Neural cell (in vitro differentiated cells): ENCODE measurements around the gene CPD. TPM values are rescaled to one million over a fixed set of nuclear protein-coding genes. Genes with fewer than 3 reads are reported as not detected.

Experiments
- H2AFZ ChIP-seq: fragments of 200-600, 300-800 bp; sonication (generic), shearing (Covaris generic); 2 replicates; pipeline ENCODE4 v1.6.0; 2014; ENCODE audit warnings: low read depth, mild to moderate bottlenecking, antibody characterized with exemption, low read length, moderate library complexity
- H3F3A ChIP-seq: fragments of 200-600 bp; shearing (Covaris generic); 2 replicates; pipeline ENCODE4 v1.6.1; 2016; ENCODE audit warnings: mild to moderate bottlenecking, moderate library complexity, mixed read lengths, antibody characterized with exemption, low read length; ENCODE audit not compliant: insufficient read depth, poor library complexity, severe bottlenecking
- H3K27ac ChIP-seq: fragments of 200-600, 300-800 bp; sonication (generic), shearing (Covaris generic); 2 replicates; pipeline ENCODE4 v1.5.1; 2014; ENCODE audit warnings: mild to moderate bottlenecking, low read length, moderate library complexity
- H3K27me3 ChIP-seq: fragments of 300-800, 200-600 bp; sonication (generic), shearing (Covaris generic); 2 replicates; pipeline ENCODE4 v1.6.0; 2014; ENCODE audit warnings: mild to moderate bottlenecking, low read depth, low read length, moderate library complexity; ENCODE audit not compliant: insufficient read depth
- H3K36me3 ChIP-seq: fragments of 300-800, 200-600 bp; sonication (generic), shearing (Covaris generic); 2 replicates; pipeline ENCODE4 v1.5.1; 2014; ENCODE audit warnings: mild to moderate bottlenecking, antibody characterized with exemption, low read length, moderate library complexity; ENCODE audit not compliant: insufficient read depth
- H3K4me2 ChIP-seq: fragments of 300-800, 200-600 bp; sonication (generic), shearing (Covaris generic); 2 replicates; pipeline ENCODE4 v1.6.0; 2014; ENCODE audit warnings: mild to moderate bottlenecking, low read length
- H3K4me3 ChIP-seq: fragments of 300-800, 200-600 bp; sonication (generic), shearing (Covaris generic); 2 replicates; pipeline ENCODE4 v1.5.1; 2014; ENCODE audit warnings: mild to moderate bottlenecking, low read length, moderate library complexity
- H3K79me2 ChIP-seq: fragments of 200-600 bp; shearing (Covaris generic); replicated peaks from 2 replicates; pipeline ENCODE4 v1.6.0; 2014; ENCODE audit warnings: mild to moderate bottlenecking, low read length, moderate library complexity; ENCODE audit not compliant: insufficient read depth
- H3K9ac ChIP-seq: fragments of 300-800, 200-600 bp; sonication (generic), shearing (Covaris generic); 2 replicates; pipeline ENCODE4 v1.6.1; 2016; ENCODE audit warnings: mild to moderate bottlenecking, low read length, mixed read lengths
- H3K9me2 ChIP-seq: fragments of 200-600 bp; shearing (Covaris generic); 2 replicates; pipeline ENCODE4 v1.6.1; 2016; ENCODE audit warnings: mild to moderate bottlenecking, low read length, mixed read lengths; ENCODE audit not compliant: insufficient read depth
- H3K9me3 ChIP-seq: fragments of 200-600, 300-800 bp; sonication (generic), shearing (Covaris generic); 2 replicates; pipeline ENCODE4 v1.6.1; 2016; ENCODE audit warnings: mild to moderate bottlenecking, mixed run types, low read length, moderate library complexity, mixed read lengths
- H4K20me1 ChIP-seq: fragments of 200-600 bp; shearing (Covaris generic); 2 replicates; pipeline ENCODE4 v1.6.1; 2016; ENCODE audit warnings: mild to moderate bottlenecking, mixed run types; ENCODE audit not compliant: insufficient read depth
- EP300 ChIP-seq: fragments of 450-650 bp; conservative IDR thresholded peaks from 2 replicates; pipeline ENCODE4 v1.6.1; 2014; ENCODE audit warnings: antibody characterized with exemption, mild to moderate bottlenecking, moderate library complexity; ENCODE audit not compliant: poor library complexity, severe bottlenecking
- EZH2 ChIP-seq: fragments of 200-600, 300-800 bp; shearing (Covaris generic), sonication (generic); IDR thresholded peaks from 2 replicates; pipeline ENCODE4 v1.6.1; 2014; ENCODE audit warnings: antibody characterized with exemption, low read length, borderline replicate concordance, mild to moderate bottlenecking; ENCODE audit not compliant: insufficient read depth, poor library complexity, severe bottlenecking
- MXI1 ChIP-seq: fragments of 450-650 bp; conservative IDR thresholded peaks from 2 replicates; pipeline ENCODE4 v1.6.1; 2014; ENCODE audit warnings: antibody characterized with exemption, mild to moderate bottlenecking; ENCODE audit not compliant: poor library complexity, severe bottlenecking
- POLR2AphosphoS5 ChIP-seq: IDR thresholded peaks from 2 replicates; pipeline ENCODE4 v1.6.1; 2012
- RAD21 ChIP-seq: fragments of 450-650 bp; conservative IDR thresholded peaks from 2 replicates; pipeline ENCODE4 v1.6.1; 2014; ENCODE audit warnings: antibody characterized with exemption, mild to moderate bottlenecking, moderate library complexity
- SMC3 ChIP-seq: fragments of 450-650 bp; conservative IDR thresholded peaks from 2 replicates; pipeline ENCODE4 v1.6.1; 2014; ENCODE audit warnings: antibody characterized with exemption, mild to moderate bottlenecking, moderate library complexity; ENCODE audit not compliant: poor library complexity
- TAF1 ChIP-seq: IDR thresholded peaks from 2 replicates; pipeline ENCODE4 v1.6.1; 2012; ENCODE audit warnings: low read depth
- polyA plus RNA-seq: library from polyadenylated mRNA; depleted of rRNA; stranded (reverse); fragments of >200 nt; gene quantifications from 2 replicates; pipeline ENCODE4 v1.2.3, GENCODE V29; 2014
- TF ChIP-seq, protein P1 (sequence below): fragments of 450-650 bp; IDR thresholded peaks from 2 replicates; pipeline ENCODE4 v1.5.1; 2014; ENCODE audit warnings: antibody characterized with exemption, mild to moderate bottlenecking, moderate library complexity; ENCODE audit not compliant: poor library complexity, severe bottlenecking
- TF ChIP-seq, protein P2 (sequence below): IDR thresholded peaks from 2 replicates; pipeline ENCODE4 v1.6.1; 2012; ENCODE audit warnings: borderline replicate concordance

The CPD gene
- polyA plus RNA-seq, 1 donor from 2014 or later = 14.1 TPM

DNA sequence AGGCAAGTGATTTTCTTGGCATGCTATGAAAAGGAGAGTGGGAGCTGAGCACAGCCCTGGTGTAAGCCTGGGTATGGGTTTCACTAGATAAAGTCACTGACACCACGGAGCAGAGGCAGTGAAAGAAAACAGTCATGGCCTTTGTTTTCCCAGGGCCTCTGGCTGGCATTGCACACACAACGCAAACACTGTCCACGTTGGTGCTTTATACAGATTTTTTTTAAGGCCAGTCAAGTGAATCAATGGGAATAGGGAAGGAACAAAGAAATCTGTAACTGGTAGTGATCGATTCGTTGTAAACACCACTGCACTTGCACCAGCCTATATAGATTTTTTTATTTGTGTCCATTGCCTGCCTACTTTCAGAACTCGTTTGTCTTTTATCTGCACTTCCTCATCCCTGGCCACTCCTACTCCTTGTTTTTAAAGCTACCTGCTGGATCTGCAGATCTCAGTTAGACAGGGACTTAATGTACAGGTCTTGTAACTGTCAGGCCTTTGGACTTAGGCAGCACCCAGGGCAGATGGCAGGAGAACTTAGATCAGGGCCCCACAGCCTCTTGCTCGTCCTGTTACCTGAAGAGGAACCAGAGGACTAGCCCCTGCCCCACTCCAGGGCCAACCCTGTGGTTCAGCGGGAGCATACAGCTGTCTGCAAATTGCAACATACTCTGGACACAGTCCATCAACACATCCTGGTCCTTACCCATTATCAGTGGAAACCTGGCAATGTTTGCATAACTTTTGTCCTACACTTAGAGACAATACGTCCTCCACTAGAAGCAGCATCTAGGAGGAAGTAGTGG is 34.2 kb upstream of the CPD start:
- no peak overlapping the region for H3K27ac ChIP-seq
- H4K20me1 ChIP-seq = no peaks in the 10 kb centered on the region
- H3K9me3 ChIP-seq = no peaks in the 10 kb centered on the region
- no peak overlapping the region for H3K4me3 ChIP-seq
- H3K27me3 ChIP-seq = no peaks in the 10 kb centered on the region
- no peaks in the 10 kb centered on the region for H3K79me2 ChIP-seq
- H2AFZ ChIP-seq = no peak overlapping the region
- no peak overlapping the region for H3K9ac ChIP-seq
- H3F3A ChIP-seq = no peaks in the 10 kb centered on the region
- H3K36me3 ChIP-seq = no peaks in the 10 kb centered on the region
- TF ChIP-seq, protein P1, sequence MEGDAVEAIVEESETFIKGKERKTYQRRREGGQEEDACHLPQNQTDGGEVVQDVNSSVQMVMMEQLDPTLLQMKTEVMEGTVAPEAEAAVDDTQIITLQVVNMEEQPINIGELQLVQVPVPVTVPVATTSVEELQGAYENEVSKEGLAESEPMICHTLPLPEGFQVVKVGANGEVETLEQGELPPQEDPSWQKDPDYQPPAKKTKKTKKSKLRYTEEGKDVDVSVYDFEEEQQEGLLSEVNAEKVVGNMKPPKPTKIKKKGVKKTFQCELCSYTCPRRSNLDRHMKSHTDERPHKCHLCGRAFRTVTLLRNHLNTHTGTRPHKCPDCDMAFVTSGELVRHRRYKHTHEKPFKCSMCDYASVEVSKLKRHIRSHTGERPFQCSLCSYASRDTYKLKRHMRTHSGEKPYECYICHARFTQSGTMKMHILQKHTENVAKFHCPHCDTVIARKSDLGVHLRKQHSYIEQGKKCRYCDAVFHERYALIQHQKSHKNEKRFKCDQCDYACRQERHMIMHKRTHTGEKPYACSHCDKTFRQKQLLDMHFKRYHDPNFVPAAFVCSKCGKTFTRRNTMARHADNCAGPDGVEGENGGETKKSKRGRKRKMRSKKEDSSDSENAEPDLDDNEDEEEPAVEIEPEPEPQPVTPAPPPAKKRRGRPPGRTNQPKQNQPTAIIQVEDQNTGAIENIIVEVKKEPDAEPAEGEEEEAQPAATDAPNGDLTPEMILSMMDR = no peak
- TF ChIP-seq POLR2AphosphoS5 = no peak
- TF ChIP-seq TAF1 = no peak
- TF ChIP-seq SMC3 = no peak
- no peak for TF ChIP-seq EP300
- no peak for TF ChIP-seq RAD21
- TF ChIP-seq EZH2 = no peak
- TF ChIP-seq, protein P2, sequence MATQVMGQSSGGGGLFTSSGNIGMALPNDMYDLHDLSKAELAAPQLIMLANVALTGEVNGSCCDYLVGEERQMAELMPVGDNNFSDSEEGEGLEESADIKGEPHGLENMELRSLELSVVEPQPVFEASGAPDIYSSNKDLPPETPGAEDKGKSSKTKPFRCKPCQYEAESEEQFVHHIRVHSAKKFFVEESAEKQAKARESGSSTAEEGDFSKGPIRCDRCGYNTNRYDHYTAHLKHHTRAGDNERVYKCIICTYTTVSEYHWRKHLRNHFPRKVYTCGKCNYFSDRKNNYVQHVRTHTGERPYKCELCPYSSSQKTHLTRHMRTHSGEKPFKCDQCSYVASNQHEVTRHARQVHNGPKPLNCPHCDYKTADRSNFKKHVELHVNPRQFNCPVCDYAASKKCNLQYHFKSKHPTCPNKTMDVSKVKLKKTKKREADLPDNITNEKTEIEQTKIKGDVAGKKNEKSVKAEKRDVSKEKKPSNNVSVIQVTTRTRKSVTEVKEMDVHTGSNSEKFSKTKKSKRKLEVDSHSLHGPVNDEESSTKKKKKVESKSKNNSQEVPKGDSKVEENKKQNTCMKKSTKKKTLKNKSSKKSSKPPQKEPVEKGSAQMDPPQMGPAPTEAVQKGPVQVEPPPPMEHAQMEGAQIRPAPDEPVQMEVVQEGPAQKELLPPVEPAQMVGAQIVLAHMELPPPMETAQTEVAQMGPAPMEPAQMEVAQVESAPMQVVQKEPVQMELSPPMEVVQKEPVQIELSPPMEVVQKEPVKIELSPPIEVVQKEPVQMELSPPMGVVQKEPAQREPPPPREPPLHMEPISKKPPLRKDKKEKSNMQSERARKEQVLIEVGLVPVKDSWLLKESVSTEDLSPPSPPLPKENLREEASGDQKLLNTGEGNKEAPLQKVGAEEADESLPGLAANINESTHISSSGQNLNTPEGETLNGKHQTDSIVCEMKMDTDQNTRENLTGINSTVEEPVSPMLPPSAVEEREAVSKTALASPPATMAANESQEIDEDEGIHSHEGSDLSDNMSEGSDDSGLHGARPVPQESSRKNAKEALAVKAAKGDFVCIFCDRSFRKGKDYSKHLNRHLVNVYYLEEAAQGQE = no peak
- TF ChIP-seq MXI1 = no peak
- H3K4me2 ChIP-seq = no peak overlapping the region
- H3K9me2 ChIP-seq = no peaks in the 10 kb centered on the region

DNA sequence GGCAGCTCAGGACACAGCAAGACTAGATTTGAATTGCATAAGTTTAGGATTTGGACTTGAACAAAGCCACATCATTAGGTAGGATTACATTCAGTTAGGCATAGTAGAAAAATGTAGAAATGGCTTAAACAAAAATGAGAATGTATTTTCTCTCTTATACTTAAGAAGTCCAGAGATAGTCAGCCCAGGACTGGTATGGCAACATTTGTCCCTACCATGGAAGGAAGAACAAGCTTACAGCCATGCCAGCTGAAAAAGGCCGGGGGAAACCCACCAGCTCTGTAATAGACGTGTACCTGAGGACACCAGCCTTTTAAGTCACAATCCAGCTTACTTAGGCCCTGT is 33.7 kb upstream of the CPD start:
- no peaks in the 10 kb centered on the region for H3F3A ChIP-seq
- no peaks in the 10 kb centered on the region for H3K9me3 ChIP-seq
- no peaks in the 10 kb centered on the region for H3K9me2 ChIP-seq
- no peak overlapping the region for H3K27ac ChIP-seq
- no peaks in the 10 kb centered on the region for H4K20me1 ChIP-seq
- H3K9ac ChIP-seq = no peak overlapping the region
- H2AFZ ChIP-seq = no peak overlapping the region
- no peaks in the 10 kb centered on the region for H3K36me3 ChIP-seq
- H3K27me3 ChIP-seq = no peaks in the 10 kb centered on the region
- H3K4me2 ChIP-seq = no peak overlapping the region
- no peaks in the 10 kb centered on the region for H3K79me2 ChIP-seq
- no peak for TF ChIP-seq TAF1
- TF ChIP-seq POLR2AphosphoS5 = no peak
- no peak for TF ChIP-seq EZH2
- no peak for TF ChIP-seq MXI1
- TF ChIP-seq EP300 = no peak
- TF ChIP-seq, protein P1 = no peak
- TF ChIP-seq SMC3 = no peak
- TF ChIP-seq, protein P2 = no peak
- no peak overlapping the region for H3K4me3 ChIP-seq
